NCI-H1048 (cell line): ENCODE measurements around the gene ZNF358.
A peak's percentile ranks its signal among the peaks of the same experiment; 100 is the strongest.

ENCODE experiments used
- DNase-seq: peaks from one replicate; lab custom pipeline; 2025; lab: John Stamatoyannopoulos, UW

ZNF358 gene

GRCh38 chr19:7520131-7521051 is 4.5 kb downstream of the ZNF358 start:
- no peak for DNase-seq

GRCh38 chr19:7521551-7522071 is 5.7 kb downstream of the ZNF358 start:
- DNase-seq = no peak

GRCh38 chr19:7522072-7522922 is 6.4 kb downstream of the ZNF358 start, which contains the start of gene MCOLN1:
MCOLN1 (plus strand) TSS chr19:7522624; CDS start chr19:7522751, 127 bp downstream.
- peak; percentile 90 for DNase-seq

GRCh38 chr19:7522923-7523667 is 7.2 kb downstream of the ZNF358 start:
- no peak for DNase-seq

- no peak for DNase-seq
Measured at GRCh38 chr19:7524523-7524922, 8.6 kb downstream of the ZNF358 start.

GRCh38 chr19:7524992-7525739 is 9.3 kb downstream of the ZNF358 start:
- DNase-seq = no peak

GRCh38 chr19:7526059-7526929 is 10.4 kb downstream of the ZNF358 start:
- no peak for DNase-seq

- no peak for DNase-seq
Measured at GRCh38 chr19:7527516-7528191, 11.8 kb downstream of the ZNF358 start.

GRCh38 chr19:7528192-7528519 is 12.3 kb downstream of the ZNF358 start:
- DNase-seq = no peak

GRCh38 chr19:7528522-7529245 is 12.8 kb downstream of the ZNF358 start:
- DNase-seq = no peak

GRCh38 chr19:7529246-7529600 is 13.3 kb downstream of the ZNF358 start:
- DNase-seq = no peak

GRCh38 chr19:7529610-7530490 is 13.9 kb downstream of the ZNF358 start:
- no peak for DNase-seq

- no peak for DNase-seq
Measured at GRCh38 chr19:7533281-7533885, 17.5 kb downstream of the ZNF358 start.

GRCh38 chr19:7533925-7534480 is 18.1 kb downstream of the ZNF358 start:
- DNase-seq = no peak

GRCh38 chr19:7534531-7535046 is 18.7 kb downstream of the ZNF358 start:
- no peak for DNase-seq

GRCh38 chr19:7535047-7535997 is 19.4 kb downstream of the ZNF358 start, which contains the start of gene PNPLA6:
PNPLA6 (plus strand) TSS chr19:7535717; CDS start chr19:7535789, 72 bp downstream.
- DNase-seq = peak; percentile 72
